HG02943 (cell line): Measurements from ENCODE around the gene GADD45B.
"Not testable (repeated sequence)": the region's sequence is repeated elsewhere in the genome, so short reads cannot be mapped to it uniquely, and the experiment has no call there.

ENCODE experiments used
- ATAC-seq: cut with Tn5 transposase; IDR thresholded peaks from one replicate; pipeline ENCODE4 v1.9.1; 2021; ENCODE audit warnings: mild to moderate bottlenecking, low read depth, moderate library complexity; ENCODE audit not compliant: unreplicated experiment

GADD45B gene

DNA sequence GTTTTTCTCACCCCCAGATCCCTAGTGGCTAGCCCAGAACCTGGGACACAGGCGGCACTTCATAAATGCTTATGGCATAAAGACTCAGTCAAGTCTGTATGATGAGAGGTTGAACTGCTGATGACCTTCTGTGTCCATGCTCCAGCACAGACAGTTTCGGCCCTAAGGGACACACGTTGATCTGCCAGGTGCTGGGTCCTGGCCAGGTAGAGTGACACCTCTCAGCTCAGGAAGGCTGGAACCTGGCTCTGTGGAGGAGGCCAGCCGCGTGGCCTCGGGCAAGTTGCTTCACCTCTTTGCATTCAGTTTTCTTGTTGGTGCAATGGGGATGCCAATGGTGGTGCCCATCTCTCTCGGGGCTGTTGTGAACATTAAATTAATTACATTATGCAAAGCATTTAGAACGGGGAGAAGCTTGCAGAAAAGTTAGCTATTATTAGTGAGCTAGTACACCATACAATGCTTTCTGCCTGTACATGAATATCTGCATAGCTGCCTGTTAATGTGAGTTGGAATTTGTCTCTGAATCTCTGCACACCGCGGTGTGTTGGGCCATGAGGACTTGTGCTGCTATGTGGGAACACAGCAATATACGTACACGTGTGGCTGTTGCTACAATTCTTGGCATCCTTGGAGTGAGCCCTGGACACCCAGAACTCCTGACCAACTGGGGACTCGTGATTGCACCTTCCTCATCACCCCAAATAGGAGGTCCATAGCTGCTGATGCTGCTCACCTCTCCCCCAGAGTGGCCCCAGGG lies 8.4 kb downstream of the GADD45B start:
- no peak for ATAC-seq

- no peak for ATAC-seq
These were observed 9.5 kb downstream of the GADD45B start for GRCh38 chr19:2485428-2485827.

DNA sequence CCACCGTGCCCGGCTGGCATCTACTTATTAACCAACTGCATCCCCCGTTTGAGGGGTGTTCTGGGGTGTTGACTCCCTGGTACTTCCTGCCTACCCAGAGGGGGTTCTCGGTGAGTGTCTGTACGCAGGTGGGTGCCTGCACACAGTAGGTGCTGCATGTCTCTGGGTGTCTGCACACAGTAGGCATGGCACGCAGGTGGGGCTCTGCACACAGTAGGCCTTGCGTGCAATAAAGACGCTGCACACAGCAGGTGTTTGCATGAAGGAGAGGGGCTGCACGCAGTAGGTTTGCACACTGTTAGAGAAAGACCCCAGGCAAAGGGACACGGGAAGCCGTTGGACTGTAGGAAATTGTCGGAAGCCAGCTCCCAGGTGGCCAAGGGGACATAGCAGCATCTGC lies 11.2 kb downstream of the GADD45B start:
- ATAC-seq = no peak

- ATAC-seq = no peak
These were observed 11.9 kb downstream of the GADD45B start for GRCh38 chr19:2487842-2488241.

- no peak for ATAC-seq
These were observed 12.5 kb downstream of the GADD45B start for GRCh38 chr19:2488405-2488941.

GRCh38 chr19:2488942-2489731 lies 13.2 kb downstream of the GADD45B start:
- ATAC-seq = no peak

DNA sequence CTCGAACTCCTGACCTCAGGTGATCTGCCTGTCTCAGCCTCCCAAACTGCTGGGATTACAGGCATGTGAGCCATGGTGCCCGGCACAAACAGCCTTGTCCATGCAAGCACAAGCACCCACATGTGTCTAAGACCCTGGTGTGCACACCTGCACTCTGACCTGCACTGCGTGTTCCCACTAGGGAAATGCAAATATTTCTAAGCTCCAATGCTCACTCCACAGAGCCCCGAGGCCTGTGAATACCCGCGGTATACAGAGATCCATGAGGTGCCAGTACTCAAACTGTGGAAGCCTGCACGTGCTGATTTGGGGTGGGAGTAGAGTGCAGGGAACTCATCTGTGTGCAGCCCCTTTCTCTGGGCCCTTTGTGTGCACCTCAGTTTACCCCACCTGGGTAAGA lies 14.7 kb downstream of the GADD45B start:
- ATAC-seq = no peak

DNA sequence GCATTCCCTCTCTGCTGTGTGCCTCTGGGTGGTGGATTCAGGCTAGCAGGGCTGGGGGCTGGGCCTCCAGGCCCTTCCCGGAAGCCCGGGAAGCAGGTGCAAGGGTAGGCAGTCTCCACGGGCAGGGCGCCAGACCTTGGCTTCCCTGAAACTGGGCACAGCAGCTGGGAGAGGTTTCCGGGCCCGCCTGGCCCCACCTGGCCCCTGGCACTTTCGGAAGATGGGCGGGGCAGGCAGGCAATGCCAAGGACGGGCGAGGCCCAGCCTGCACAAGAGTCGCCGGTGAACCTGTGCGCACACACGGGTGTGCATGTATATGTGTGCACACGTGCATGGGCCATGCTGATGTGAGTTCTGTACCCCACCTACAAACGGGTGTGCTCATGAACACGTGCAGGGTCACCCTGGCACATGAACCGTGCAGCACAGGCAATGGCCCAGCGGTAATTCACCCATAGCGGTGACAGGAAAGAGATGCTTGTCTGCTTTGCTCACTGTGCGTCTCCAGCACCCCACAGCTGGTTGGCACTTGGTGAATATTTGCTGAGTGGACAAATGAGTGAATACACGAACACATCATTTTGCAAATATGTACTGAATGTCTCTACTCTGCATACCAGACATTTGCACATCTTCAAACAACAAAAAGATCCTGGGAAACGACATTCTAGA lies 15.3 kb downstream of the GADD45B start:
- ATAC-seq = no peak

GRCh38 chr19:2492870-2493269 lies 16.9 kb downstream of the GADD45B start:
- no peak for ATAC-seq

DNA sequence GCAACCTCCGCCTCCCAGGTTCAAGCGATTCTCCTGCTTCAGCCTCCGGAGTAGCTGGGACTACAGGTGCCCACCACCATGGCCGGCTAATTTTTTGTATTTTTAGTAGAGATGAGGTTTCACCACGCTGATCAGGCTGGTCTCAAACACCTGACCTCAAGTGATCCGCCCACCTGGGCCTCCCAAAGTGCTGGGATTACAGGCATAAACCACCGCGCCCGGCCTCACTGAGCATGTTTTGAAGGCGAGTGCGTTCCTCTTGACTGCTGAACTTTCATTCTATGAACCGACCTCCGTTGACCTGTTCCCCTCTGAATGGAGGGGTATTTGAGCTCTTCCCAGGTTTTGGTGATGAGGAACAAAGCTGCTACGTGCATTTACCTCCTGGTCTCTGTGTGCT lies 17.5 kb downstream of the GADD45B start:
- not testable (repeated sequence) for ATAC-seq

GRCh38 chr19:2494084-2494446 lies 18.1 kb downstream of the GADD45B start:
- no peak for ATAC-seq

DNA sequence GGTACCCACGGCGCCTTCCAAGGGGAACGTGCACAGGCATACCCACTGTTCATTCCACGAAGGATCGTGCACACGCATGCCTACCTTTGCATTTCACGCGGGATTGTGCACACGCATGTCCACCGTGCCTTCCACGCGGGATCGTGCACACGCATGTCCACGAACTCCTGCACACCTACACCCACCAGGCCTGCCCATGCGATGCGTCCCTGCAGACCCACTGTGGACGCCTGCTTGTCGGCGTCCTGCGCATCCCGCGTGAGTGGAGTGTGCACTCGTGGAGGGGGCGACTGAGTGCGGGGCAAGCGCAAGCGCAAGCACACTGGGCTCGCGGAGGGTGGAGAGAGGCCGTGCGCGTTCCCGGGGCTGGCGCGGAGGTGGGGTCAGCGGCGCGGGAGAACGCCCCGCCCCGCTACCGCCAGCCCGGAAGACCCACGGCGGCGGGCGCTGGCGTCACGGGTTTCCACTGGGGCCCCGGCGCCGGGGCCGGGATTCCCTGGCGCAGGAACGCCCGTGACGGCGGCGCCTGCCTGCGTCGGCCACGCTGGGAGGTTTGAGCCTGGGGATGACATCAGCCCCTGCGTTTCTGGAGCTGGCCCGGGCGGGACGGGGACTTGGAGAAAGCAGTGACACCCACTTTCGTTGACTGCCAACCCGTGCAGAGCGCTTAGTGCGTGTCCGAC lies 18.7 kb downstream of the GADD45B start:
- ATAC-seq = no peak

DNA sequence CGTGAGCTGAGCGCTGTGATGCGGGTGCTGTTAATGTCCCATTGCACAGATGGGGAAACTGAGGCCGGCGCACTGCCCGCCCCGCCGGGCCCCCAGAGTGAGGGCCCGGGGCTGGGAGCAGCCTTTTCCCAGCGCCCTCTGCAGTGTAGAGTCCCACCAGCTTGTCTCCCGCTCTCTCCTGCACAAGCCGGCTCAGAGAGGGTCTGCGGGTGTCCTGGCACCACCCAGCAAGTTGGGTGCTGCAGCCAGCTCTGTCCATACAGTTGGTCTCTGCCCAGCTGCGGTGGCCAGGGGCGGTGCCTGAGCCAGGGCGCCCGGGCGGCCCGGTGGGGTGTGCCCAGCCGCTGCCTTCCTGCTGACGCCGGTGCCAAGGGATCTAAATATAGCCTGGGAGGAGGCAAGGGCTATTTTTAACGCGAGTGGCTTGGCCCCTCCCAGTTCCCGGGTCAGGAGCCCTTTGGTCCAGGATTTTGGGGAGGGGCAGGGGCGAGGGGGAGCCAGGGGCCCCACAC lies 19.3 kb downstream of the GADD45B start:
- no peak for ATAC-seq

DNA sequence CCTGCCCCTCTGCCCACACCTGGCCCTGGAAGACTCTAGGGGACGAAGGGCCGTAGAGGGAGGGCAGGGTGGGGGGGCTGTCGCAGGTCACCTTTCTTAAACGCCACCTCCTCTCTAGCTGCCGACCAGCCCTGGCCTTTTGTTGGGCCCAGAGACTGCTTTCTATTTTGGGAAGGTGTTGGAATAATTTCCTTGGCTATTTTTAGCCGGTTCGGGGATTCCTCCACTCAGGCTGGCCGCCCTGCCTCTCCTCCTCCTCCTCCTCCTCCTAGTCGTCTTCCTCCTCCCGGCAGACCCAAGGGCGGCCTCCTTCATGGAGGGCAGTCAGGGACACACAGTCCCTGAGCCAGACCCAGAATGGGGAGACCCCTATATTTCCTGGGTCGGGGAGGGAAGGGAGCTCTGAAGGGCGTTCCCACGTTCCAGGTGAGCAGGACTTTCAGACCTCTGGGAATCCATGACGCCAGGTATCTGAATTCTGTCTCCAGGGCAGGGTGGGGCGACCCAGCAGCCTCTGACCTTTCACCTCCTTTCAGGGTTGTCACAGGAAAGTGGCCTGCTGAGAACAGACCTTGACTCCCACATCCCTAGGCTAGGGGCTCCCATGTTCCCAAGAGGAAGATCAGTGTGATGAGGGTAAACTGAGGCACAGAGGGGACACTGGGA lies 19.9 kb downstream of the GADD45B start:
- ATAC-seq = no peak

DNA sequence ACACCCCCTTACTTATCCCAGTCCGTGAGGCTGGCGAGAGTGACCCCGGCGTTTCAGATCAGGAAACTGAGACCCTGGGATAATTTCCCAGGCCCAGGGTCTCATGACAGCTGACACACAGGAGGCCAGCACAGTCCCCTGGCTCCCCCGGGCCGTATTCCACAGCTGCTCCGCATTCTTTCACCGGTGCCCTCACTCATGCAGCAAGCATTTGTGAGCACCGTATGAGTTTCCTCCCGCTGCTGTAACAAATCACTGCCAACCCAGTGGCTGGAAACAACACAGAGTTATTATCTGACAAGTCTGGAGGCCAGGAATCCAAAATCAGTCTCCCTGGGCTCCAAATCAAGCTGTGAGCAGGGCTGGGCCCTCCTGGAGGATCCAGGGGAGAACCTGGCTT lies 21.3 kb downstream of the GADD45B start:
- no peak for ATAC-seq

DNA sequence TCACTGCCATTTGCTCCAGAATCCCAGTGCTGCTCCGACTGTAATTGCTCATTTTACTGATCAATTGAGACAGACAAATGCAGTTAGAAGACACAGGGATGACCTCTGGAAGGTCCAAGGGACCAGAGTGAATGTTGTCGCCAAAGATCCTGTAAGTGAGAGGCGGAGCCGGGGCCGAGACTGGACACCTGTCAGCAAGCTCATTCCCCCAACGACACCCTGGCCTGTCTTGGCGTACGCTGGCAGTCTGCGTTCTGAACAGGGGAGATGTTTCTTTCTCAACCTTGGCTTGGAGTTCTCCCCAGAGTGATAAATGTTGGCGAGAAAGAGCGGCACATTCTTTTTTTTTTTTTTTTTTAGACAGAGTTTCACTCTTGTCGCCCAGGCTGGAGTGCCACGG lies 24.2 kb downstream of the GADD45B start:
- ATAC-seq = no peak

- no peak for ATAC-seq
These were observed 24.9 kb downstream of the GADD45B start for GRCh38 chr19:2500841-2501261.

- ATAC-seq = no peak
These were observed 27.7 kb downstream of the GADD45B start for GRCh38 chr19:2503521-2504109.

DNA sequence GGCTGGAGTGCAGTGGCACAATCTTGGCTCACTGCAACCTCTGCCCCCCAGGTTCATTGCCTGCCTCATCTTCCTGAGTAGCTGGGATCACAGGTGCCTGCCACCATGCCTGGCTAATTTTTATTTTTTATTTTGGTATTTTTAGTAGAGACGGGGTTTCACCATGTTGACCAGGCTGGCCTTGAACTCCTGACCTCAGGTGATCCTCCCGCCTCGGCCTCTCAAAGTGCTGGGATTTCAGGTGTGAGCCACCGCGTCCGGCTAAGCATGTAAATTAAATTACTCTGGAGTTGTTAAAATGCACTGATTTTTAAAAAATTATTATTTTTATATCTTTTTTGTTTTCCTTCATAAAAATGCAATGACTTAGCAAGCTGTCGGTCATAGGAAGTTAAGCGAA lies 30.7 kb downstream of the GADD45B start:
- ATAC-seq = not testable (repeated sequence)
